Neural cell (in vitro differentiated cells): ENCODE results near the gene ANKRD44. TPM values are rescaled to one million over a fixed set of nuclear protein-coding genes. Genes with fewer than 3 reads are reported as not detected.

ENCODE experiments used
- H2AFZ ChIP-seq: fragments of 200-600, 300-800 bp; sonication (generic), shearing (Covaris generic); 2 replicates; pipeline ENCODE4 v1.6.0; 2014; ENCODE audit warnings: low read depth, mild to moderate bottlenecking, antibody characterized with exemption, low read length, moderate library complexity
- H3F3A ChIP-seq: fragments of 200-600 bp; shearing (Covaris generic); 2 replicates; pipeline ENCODE4 v1.6.1; 2016; ENCODE audit warnings: mild to moderate bottlenecking, moderate library complexity, mixed read lengths, antibody characterized with exemption, low read length; ENCODE audit not compliant: insufficient read depth, poor library complexity, severe bottlenecking
- H3K27ac ChIP-seq: fragments of 200-600, 300-800 bp; sonication (generic), shearing (Covaris generic); 2 replicates; pipeline ENCODE4 v1.5.1; 2014; ENCODE audit warnings: mild to moderate bottlenecking, low read length, moderate library complexity
- H3K27me3 ChIP-seq: fragments of 300-800, 200-600 bp; sonication (generic), shearing (Covaris generic); 2 replicates; pipeline ENCODE4 v1.6.0; 2014; ENCODE audit warnings: mild to moderate bottlenecking, low read depth, low read length, moderate library complexity; ENCODE audit not compliant: insufficient read depth
- H3K36me3 ChIP-seq: fragments of 300-800, 200-600 bp; sonication (generic), shearing (Covaris generic); 2 replicates; pipeline ENCODE4 v1.5.1; 2014; ENCODE audit warnings: mild to moderate bottlenecking, antibody characterized with exemption, low read length, moderate library complexity; ENCODE audit not compliant: insufficient read depth
- H3K4me2 ChIP-seq: fragments of 300-800, 200-600 bp; sonication (generic), shearing (Covaris generic); 2 replicates; pipeline ENCODE4 v1.6.0; 2014; ENCODE audit warnings: mild to moderate bottlenecking, low read length
- H3K4me3 ChIP-seq: fragments of 300-800, 200-600 bp; sonication (generic), shearing (Covaris generic); 2 replicates; pipeline ENCODE4 v1.5.1; 2014; ENCODE audit warnings: mild to moderate bottlenecking, low read length, moderate library complexity
- H3K79me2 ChIP-seq: fragments of 200-600 bp; shearing (Covaris generic); replicated peaks from 2 replicates; pipeline ENCODE4 v1.6.0; 2014; ENCODE audit warnings: mild to moderate bottlenecking, low read length, moderate library complexity; ENCODE audit not compliant: insufficient read depth
- H3K9ac ChIP-seq: fragments of 300-800, 200-600 bp; sonication (generic), shearing (Covaris generic); 2 replicates; pipeline ENCODE4 v1.6.1; 2016; ENCODE audit warnings: mild to moderate bottlenecking, low read length, mixed read lengths
- H3K9me2 ChIP-seq: fragments of 200-600 bp; shearing (Covaris generic); 2 replicates; pipeline ENCODE4 v1.6.1; 2016; ENCODE audit warnings: mild to moderate bottlenecking, low read length, mixed read lengths; ENCODE audit not compliant: insufficient read depth
- H3K9me3 ChIP-seq: fragments of 200-600, 300-800 bp; sonication (generic), shearing (Covaris generic); 2 replicates; pipeline ENCODE4 v1.6.1; 2016; ENCODE audit warnings: mild to moderate bottlenecking, mixed run types, low read length, moderate library complexity, mixed read lengths
- H4K20me1 ChIP-seq: fragments of 200-600 bp; shearing (Covaris generic); 2 replicates; pipeline ENCODE4 v1.6.1; 2016; ENCODE audit warnings: mild to moderate bottlenecking, mixed run types; ENCODE audit not compliant: insufficient read depth
- CTCF ChIP-seq: fragments of 450-650 bp; IDR thresholded peaks from 2 replicates; pipeline ENCODE4 v1.5.1; 2014; ENCODE audit warnings: antibody characterized with exemption, mild to moderate bottlenecking, moderate library complexity; ENCODE audit not compliant: poor library complexity, severe bottlenecking
- EP300 ChIP-seq: fragments of 450-650 bp; conservative IDR thresholded peaks from 2 replicates; pipeline ENCODE4 v1.6.1; 2014; ENCODE audit warnings: antibody characterized with exemption, mild to moderate bottlenecking, moderate library complexity; ENCODE audit not compliant: poor library complexity, severe bottlenecking
- EZH2 ChIP-seq: fragments of 200-600, 300-800 bp; shearing (Covaris generic), sonication (generic); IDR thresholded peaks from 2 replicates; pipeline ENCODE4 v1.6.1; 2014; ENCODE audit warnings: antibody characterized with exemption, low read length, borderline replicate concordance, mild to moderate bottlenecking; ENCODE audit not compliant: insufficient read depth, poor library complexity, severe bottlenecking
- MXI1 ChIP-seq: fragments of 450-650 bp; conservative IDR thresholded peaks from 2 replicates; pipeline ENCODE4 v1.6.1; 2014; ENCODE audit warnings: antibody characterized with exemption, mild to moderate bottlenecking; ENCODE audit not compliant: poor library complexity, severe bottlenecking
- POLR2AphosphoS5 ChIP-seq: IDR thresholded peaks from 2 replicates; pipeline ENCODE4 v1.6.1; 2012
- RAD21 ChIP-seq: fragments of 450-650 bp; conservative IDR thresholded peaks from 2 replicates; pipeline ENCODE4 v1.6.1; 2014; ENCODE audit warnings: antibody characterized with exemption, mild to moderate bottlenecking, moderate library complexity
- SMC3 ChIP-seq: fragments of 450-650 bp; conservative IDR thresholded peaks from 2 replicates; pipeline ENCODE4 v1.6.1; 2014; ENCODE audit warnings: antibody characterized with exemption, mild to moderate bottlenecking, moderate library complexity; ENCODE audit not compliant: poor library complexity
- TAF1 ChIP-seq: IDR thresholded peaks from 2 replicates; pipeline ENCODE4 v1.6.1; 2012; ENCODE audit warnings: low read depth
- polyA plus RNA-seq: library from polyadenylated mRNA; depleted of rRNA; stranded (reverse); fragments of >200 nt; gene quantifications from 2 replicates; pipeline ENCODE4 v1.2.3, GENCODE V29; 2014
- TF ChIP-seq, protein P1 (sequence below): IDR thresholded peaks from 2 replicates; pipeline ENCODE4 v1.6.1; 2012; ENCODE audit warnings: borderline replicate concordance

Gene ANKRD44
- polyA plus RNA-seq, 1 donor from 2014 or later, result 94.3 TPM

GRCh38 chr2:196957881-196958525, 352.6 kb downstream of the ANKRD44 start:
- Histone ChIP-seq H3K9ac (no peak overlapping the region), H3K4me2 (no peak overlapping the region), H3K27ac (no peak overlapping the region), H3K4me3 (no peak overlapping the region), H3K27me3 (no peaks in the 10 kb centered on the region), H3K36me3 (no peaks in the 10 kb centered on the region), H2AFZ (no peak overlapping the region), H3K79me2 (no peaks in the 10 kb centered on the region), H3F3A (no peaks in the 10 kb centered on the region), H3K9me3 (no peaks in the 10 kb centered on the region), H4K20me1 (no peaks in the 10 kb centered on the region), H3K9me2 (no peaks in the 10 kb centered on the region)
- TF ChIP-seq EP300 (no peak), RAD21 (no peak), SMC3 (no peak), TAF1 (no peak), CTCF (no peak), EZH2 (no peak), MXI1 (no peak), POLR2AphosphoS5 (no peak)
- TF ChIP-seq, protein P1, sequence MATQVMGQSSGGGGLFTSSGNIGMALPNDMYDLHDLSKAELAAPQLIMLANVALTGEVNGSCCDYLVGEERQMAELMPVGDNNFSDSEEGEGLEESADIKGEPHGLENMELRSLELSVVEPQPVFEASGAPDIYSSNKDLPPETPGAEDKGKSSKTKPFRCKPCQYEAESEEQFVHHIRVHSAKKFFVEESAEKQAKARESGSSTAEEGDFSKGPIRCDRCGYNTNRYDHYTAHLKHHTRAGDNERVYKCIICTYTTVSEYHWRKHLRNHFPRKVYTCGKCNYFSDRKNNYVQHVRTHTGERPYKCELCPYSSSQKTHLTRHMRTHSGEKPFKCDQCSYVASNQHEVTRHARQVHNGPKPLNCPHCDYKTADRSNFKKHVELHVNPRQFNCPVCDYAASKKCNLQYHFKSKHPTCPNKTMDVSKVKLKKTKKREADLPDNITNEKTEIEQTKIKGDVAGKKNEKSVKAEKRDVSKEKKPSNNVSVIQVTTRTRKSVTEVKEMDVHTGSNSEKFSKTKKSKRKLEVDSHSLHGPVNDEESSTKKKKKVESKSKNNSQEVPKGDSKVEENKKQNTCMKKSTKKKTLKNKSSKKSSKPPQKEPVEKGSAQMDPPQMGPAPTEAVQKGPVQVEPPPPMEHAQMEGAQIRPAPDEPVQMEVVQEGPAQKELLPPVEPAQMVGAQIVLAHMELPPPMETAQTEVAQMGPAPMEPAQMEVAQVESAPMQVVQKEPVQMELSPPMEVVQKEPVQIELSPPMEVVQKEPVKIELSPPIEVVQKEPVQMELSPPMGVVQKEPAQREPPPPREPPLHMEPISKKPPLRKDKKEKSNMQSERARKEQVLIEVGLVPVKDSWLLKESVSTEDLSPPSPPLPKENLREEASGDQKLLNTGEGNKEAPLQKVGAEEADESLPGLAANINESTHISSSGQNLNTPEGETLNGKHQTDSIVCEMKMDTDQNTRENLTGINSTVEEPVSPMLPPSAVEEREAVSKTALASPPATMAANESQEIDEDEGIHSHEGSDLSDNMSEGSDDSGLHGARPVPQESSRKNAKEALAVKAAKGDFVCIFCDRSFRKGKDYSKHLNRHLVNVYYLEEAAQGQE, result no peak

GRCh38 chr2:196957442-196957841, 353.1 kb downstream of the ANKRD44 start:
- no peak overlapping the region for H3K4me2 ChIP-seq
- no peaks in the 10 kb centered on the region for H3K9me2 ChIP-seq
- H2AFZ ChIP-seq, result no peak overlapping the region
- no peak overlapping the region for H3K4me3 ChIP-seq
- H3K9ac ChIP-seq, result no peak overlapping the region
- no peak overlapping the region for H3K27ac ChIP-seq
- no peak for TF ChIP-seq EZH2
- H3K36me3 ChIP-seq, result no peaks in the 10 kb centered on the region
- H3K27me3 ChIP-seq, result no peaks in the 10 kb centered on the region
- H4K20me1 ChIP-seq, result no peaks in the 10 kb centered on the region
- H3K9me3 ChIP-seq, result no peaks in the 10 kb centered on the region
- H3F3A ChIP-seq, result no peaks in the 10 kb centered on the region
- H3K79me2 ChIP-seq, result no peaks in the 10 kb centered on the region
